ENCODE measurements around the gene GRB14.
"Not testable (repeated sequence)": the region's sequence is repeated elsewhere in the genome, so short reads cannot be mapped to it uniquely, and the experiment has no call there.

Gene GRB14

DNA sequence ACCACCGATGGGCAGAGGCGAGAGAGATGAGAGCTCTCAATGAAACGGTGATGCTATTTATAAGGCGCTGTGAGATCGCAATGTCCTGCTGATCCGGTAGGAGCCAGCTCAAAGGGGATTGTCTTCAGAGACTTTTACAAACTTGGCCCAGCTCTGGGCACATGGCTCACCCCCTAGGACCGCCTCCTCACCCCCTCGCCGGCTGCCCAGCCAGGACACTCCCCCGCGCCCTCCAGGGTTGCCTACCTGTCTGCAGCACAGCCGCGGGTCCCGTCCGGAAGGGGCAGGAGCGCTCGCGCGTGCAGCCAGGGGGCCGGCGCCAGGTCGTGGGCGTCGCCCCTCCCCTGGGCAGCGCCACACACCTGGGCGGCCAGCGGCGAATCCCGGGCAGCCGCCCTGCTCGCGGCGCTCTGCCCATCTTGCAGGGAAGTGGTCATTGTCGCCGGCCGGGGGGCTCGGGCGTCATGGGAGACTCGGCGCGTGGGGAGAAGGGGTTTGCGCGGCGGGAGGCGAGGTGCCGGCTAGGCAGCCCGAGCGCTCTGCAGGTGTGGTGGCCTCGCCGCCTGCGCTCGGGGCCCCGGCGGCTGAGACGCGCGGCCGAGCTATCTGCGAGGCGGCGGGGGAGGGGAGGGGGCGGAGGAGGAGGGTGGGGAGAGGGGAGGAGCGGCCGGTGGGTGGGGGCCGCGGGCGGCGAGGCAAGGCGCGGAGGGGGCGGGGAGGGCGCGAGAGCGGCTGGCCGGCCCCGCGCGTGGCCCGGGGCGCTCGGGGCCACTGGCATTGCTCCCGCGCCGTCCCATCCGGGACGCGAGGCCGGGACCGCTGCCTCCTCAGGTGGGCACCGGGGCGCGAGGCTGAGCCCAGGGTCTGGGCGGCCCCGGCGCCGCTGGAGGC, at the start of gene GRB14:
Gene GRB14, minus strand, starts transcription at position 610 of the 891 bp plus-strand sequence. Its CDS starts 173 bp downstream, at position 437.
- peak; percentile 22 for DNase-seq

DNA sequence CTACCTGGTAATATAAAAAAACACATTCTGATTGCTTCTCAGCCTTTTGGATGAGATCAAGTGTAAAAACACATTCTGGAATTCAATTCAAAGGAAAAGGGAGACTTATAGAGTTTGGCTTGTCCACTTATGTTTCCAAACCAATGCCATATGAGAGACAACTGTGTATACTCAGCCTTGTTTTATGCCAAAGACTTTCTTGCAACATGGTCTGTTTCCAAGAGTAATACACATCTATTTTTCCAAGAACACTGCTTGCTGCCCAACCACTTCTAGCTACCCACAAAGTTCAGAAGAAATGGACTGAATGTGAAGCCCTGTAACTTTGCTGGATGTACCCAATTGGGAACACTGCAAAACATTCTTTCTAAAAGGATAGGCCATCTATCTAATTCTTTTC, 48.0 kb upstream of the GRB14 start:
- no peak for DNase-seq

DNA sequence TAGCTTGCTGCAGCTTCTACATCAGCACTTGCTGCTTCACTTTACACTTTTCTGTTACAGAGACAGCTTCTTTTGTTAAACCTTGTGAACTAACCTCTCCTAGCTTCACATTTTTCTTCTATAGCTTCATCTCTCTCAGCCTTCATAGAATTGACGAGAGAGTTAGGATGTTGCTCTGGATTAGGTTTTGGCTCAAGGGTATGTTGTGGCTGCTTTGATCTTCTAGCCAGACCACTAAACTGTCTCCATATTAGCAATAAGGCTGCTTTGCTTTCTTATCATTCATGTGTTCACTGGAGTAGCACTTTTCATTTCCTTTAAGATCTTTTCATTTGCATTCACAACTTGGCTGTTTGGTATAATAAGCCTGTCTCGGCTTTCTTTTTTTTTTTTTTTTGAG, 46.3 kb upstream of the GRB14 start:
- DNase-seq, result no peak

DNA sequence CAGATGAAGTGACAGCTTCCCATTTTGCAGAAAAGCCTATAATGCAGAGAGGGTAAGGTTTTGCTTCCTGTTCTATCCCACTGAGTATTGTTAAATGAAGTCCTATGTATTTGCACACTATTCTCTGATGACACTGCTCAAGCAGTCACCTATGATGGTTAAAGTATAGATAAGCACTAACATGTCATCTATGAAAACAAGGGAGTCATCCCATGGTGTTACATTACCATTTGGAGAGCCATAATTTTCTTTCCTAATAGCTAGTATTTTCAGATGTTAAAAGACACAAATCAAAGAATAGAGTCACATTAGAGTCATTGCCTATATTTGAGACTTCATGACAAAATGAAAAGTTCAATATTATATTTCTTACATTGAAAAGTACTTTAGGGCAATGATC, 42.8 kb upstream of the GRB14 start:
- no peak for DNase-seq

DNA sequence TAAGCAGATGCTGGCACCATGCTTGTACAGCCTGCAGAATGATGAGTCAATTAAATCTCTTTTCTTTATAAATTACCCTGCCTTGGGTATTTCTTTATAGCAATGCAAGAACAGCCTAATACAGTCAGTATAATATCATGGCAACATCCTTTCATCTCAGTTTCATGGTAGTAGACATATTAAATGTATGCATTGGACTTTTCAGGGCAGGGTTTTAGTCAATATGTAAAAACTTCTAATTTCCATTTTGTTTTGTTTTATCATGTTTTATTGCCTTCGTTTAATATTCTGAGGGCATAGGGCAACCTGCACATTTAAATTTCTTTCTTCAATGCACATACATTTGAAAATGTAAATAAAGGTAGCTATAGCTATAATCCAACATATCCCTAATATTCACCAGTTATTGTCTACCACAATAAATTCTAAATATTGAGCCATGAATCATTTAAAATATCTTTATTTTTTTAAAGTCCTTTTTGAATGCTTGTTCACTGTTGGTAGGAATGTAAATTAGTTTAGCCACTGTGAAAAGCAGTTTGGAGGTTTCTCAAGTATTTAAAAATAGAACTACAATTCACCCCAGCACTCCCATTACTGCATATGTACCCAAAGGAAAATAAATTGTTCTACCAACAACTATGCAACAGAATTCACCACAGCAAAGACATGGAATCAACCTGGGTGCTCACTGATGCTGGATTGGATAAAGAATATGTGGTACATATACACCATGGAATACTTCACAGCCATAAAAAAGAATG, 41.8 kb upstream of the GRB14 start:
- DNase-seq, result no peak

DNA sequence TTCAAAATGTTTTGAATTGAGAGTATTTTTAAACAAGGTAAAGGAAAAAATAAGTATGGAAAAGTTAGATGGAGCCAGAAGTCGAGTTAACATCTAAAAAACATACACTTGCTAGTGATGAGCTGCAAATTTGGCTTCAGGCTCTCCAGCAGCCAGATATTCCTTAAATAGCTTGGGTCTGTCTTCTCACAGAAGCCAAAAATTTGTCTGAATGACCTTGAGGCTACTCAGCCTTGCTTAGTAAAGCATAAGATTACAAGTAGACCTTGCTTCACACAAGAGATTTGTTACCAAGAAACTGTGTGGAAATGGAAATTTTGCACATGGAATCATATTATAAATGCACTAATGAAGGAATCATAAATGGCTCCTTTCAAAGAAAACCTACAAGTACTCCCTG, 40.8 kb upstream of the GRB14 start:
- no peak for DNase-seq

DNA sequence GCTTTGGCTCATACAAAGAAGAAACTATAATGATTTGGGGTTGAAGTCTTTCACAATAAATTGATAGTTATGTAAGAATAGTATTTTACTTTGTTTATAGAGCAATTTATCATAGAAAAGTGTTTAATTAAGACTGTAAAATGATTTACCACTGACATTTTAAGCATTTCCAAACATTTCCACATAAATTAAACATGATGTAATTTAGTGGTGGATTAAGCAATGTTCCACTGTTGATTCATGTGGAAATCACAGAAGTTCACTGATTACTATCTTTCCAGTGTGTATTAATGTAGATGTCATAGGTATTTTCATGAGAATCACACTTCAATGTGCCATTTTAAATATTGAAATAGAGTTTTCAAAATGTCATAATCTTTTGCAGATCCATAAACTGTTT, 40.1 kb upstream of the GRB14 start:
- no peak for DNase-seq

DNA sequence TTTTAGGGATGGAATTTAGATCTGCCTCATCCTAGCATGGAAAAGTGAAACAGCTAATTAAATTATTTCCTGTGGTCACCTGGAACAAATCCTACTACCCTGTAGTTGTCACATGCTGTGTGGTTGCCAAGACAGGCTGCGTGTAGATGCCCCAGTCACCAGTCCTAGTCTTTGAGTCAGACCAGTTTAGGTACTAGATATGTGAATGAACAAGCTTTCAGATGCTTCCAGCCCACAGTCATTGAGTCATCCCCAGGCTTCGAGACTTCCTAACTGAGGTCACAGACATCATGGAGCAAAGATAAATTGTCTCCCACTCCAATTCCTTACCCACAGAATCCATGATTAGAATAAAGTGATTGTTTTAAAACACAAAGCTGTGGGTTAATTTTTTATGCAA, 35.8 kb upstream of the GRB14 start:
- DNase-seq, result no peak

DNA sequence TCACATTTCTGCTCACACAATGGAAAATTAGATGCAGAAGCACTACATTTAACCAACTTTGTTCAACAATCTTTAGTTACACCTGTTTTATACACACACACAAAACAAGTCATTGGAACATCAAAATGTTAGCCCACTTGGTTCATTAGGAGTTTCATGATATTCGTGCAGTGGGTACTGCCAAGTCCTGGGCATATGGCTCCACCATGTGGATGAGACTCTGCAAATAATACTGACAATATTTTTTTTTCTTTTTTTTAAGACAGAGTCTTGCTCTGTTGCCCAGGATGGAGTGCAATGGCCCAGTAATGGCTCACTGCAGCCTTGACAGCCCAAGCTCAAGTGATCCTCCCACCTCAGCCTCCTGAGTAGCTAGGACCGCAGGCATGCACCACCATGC, 34.5 kb upstream of the GRB14 start:
- no peak for DNase-seq

DNA sequence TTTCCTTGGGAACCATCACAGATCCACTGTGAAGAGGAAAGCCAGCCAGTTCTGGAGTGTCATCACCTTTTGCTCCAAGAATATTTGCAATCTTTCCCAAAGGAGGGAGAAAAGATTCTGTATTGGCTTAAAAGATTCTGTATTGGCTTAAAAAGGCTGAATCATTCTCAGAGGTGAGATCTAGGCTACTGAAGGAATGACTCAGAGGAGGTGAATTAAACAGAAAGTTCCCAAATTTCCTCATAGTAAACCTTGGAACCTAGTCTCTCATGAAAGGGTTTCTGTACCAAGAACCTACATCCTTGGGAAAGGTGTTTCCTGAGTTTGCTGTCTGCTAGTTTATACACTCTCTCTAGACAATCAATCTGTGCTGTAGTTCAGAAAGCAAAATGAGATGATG, 34.1 kb upstream of the GRB14 start:
- DNase-seq, result no peak

DNA sequence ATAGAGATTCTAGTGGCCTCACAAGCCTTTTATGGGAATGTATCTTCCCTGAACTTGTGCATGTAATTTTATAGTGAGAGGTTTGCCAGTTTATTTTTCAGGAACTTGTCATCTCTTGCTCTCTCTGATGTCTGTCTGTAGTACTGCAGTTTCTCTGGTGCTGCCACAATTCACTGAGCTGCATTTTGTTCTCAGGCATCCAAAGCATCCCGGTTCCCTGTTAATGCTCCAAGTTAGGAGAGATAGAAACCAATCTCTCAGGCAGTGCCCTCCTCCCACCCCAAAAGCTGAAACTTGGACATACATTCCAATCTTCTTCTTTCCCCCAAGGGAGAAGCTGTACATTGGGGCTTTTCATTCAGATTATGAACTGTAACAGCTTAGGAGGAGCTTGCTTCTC, 30.1 kb upstream of the GRB14 start:
- DNase-seq, result no peak

DNA sequence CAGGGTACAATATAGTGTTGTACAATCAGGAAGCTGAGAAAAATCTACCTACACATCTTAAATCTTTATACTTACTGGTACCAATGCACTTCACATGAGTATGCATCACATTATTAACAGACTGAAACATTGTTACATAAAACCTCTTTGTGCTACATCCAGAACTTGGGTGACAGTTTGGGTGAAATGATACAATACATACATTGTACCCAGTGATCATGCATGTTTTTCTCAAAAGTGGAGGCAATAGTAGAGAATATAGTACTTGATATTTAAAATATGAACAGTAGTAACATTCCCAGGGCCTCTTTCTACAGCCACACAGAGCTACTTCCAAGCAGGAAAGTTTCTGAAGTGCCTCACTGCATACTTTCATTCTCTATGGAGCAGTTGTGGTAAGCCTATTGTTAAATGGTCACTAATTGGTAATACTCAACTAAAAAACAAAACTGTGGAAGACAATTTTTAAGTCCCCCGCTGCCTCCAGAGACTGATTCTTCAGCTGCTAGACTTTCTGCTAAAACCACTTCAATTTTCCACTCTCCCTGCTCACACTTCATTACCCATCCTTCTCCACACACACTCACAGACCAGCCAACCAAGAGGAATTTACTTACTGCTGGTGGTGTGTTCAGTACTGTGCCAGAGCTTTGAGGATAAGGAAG, 22.9 kb upstream of the GRB14 start:
- DNase-seq, result no peak

DNA sequence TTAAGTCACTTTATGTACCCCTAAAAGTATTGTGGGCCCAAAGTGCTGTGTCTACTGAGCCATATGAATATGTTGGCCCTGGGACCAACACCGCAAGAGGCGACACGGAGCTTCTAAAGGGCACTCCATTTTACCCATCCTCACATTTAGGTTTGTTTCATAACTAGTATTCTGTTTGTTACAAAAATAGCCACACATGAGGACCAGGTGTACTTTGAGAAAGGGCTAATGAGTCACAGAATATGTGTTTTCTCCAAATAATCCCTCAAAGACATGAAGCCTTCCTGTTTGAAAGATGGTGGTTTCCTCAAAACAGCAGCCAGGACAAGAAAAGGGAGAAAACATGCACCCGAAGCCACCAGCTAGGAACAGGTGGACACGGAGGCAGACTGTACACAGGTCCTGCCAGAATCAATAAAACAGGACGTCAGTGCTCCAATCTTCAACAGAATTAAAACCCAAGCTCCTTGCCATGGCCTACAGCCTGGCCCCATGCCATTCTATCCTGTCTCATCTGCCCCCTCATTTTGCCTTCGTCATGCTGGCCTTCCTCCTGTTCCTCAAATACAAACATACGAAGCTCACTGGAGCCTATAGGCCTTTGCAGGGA, 21.8 kb upstream of the GRB14 start:
- DNase-seq, result no peak

DNA sequence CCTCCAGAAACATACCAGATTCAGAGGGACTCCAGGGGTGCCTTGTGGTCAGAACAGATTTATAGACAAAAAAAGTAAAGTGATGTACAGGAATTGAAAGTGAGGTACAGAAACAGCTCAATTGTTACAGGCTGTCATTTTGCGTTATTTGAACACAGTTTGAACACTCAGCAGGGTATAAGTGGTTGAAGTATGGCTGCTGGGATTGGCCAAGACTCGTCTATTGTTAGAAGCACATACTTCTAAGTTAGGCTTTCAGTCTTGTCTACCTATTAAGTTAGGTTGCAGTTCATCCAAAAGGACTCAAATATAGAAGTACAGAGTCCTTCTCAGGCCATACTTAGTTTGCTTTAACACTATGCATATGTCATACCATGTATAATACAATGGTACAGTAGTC, 21.0 kb upstream of the GRB14 start:
- no peak for DNase-seq

DNA sequence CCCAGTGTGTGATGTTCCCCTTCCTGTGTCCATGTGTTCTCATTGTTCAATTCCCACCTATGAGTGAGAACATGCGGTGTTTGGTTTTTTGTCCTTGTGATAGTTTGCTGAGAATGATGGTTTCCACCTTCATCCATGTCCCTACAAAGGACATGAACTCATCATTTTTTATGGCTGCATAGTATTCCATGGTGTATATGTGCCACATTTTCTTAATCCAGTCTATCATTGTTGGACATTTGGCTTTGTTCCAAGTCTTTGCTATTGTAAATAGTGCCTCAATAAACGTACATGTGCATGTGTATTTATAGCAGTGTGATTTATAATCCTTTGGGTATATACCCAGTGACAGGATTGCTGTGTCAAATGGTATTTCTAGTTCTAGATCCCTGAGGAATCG, 7.0 kb upstream of the GRB14 start:
- DNase-seq, result not testable (repeated sequence)

DNA sequence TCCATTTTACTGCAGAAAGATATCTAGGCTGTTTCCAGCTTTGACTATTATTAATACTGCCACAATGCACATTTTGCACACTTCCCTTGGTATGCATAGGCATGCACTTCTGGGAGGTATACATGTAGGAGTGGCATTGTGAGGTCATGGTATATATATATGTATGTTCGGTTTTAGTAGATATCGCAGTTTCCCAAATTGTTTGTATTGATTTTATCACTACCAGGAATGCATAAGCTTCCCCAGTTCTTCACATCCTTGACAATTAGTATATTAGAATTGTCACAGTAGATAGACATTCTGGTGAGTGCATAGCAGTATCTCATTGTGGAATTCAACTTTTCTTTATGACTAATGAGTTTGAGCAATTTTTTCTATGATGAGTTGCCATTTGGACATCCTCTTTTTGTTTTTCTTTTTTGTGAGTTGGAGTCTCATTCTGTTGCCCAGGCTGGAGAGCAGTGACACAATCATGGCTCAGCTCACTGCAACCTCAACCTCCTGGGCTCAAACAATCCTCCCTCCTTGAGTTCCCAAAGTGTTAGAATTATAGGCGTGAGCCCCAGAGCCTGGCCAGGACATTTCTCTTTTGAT, 4.2 kb upstream of the GRB14 start:
- DNase-seq, result no peak

DNA sequence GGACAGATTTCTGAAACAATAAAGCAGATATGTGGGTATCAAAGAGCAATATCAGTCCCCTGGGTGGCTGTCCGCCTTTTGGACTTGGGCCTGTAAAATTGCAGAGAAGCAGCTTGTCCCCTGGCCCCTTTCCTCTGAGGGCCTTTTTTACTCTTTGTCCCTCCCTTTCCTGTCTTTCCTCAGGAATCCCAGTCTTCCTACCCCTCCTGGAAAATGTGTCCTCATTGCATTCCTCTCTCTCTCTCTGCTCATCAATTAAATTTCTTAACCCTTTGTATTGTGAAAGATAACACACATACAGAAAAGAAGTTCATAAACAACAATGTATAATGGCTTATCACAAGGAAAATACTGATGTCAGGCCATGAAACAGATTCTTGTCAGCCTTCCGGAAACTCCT, 3.0 kb upstream of the GRB14 start:
- no peak for DNase-seq

DNA sequence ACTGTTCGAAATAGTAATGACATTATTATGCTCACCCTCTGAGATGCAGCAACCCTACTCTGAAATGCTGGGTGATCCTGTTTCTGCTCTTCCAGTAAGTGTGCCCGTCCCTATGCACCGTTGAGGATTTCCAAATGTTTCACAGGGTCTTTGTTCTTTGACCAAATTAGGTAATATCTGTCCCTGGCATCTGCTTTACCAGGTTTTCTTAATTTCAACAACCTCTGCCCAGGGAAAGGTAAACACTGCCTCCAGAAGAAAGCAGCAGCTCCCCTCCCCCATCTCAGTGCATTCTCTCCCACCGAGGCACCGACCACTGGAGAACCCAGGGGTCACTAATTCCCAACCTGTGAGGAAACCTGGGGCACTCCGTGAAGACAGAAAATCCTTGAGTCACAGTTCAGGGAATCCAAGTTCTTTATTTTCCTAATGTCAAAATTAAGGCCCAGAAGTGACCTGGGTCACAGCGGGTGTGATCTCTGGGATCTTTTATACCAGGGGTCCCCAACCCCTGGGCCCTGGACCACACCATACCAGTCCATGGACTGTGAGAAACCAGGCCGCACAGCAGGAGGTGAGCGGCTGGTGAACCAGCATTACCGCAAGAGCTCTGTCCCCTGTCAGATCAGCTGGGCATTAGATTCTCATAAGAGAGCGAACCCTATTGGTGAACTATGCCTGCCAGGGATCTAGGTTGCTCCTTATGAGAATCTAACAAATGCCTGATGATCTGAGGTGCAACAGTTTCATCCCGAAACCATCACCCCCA, 1.2 kb upstream of the GRB14 start:
- no peak for DNase-seq

DNA sequence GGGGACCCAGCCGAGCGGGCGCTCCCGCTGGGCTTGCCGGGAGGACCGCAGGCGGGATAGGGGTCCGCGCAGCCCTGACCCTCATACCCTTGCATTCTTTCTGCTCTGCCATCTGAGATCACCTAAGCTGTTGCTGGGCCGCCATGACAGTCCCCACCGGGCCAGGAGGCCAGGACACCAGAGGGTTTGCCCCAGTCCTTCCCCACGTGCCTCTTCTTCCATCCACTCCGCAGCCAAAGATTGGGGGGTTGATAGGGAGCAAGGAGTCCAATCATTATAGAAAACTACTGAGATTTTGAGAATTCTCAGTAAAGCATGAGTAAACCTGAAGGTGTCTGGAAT, 453 bp upstream of the GRB14 start:
- peak; percentile 3 for DNase-seq

DNA sequence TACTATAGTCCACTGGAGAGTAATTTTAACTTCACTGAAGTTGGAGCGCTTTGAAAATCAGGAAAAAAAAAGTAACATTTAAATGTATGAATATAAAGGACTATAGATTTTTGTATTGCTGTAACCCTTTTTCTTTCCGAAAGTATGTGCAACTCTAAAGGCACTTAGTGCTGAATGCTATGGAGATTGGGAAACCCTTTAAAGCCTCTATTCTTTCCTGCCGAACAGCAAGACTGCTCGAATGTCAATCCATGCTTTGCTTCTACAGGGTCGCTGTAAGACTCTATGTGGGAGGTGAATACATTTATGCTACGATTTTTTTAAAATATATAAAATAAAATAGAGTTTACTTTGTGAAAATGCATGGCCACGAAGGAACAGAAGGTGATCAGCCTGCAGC, 825 bp downstream of the GRB14 start:
- no peak for DNase-seq

DNA sequence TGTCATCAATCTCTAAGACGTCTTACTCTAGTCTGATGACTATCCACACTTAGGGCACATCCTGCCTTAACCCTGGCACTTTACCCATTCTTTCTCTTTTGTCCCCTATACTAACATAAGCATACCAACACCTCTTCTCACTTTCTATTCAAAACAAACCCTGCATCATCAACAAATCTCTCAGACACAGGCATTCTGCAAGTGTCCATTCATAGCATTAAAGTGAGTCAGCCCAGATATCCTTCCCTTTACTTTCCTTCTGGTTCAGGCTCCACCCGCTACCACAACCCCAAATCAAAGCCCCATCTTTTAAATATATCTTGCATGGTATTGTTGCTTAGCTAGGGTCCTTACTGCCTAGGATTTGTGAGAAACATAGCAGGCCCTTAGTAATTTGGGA, 3.8 kb downstream of the GRB14 start:
- no peak for DNase-seq

DNA sequence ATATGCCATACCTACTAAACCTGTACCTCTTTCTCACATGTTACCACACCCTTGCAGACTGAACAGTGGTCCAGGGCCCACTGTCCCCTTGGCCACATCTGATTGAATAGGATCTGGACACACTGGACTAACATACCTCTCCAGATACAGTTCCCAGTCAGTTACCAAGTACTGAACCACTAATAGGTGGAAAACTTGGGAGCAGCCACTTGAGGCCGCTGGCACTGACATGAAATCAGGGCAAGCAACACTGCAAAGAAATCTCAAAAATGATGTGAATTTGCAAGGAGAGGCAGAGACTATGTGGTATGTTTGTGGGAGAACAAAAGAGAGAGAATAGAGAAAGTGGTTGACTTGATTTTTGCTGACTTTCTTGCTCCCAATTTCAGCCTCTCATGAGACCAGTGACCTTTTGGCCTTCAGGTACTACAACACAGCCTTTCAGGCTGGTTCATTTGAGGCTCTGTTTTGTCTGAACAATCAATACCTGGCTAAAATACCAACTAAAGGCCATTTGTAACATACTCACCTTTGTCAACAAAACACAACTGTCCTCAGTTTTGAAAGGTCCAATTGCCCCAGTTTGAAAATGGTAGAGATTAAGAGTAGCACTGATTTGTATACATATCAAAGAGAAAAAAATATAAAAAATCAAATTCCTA, 7.8 kb downstream of the GRB14 start:
- DNase-seq, result no peak
